Keratinocyte (primary cell): ENCODE measurements around the gene NRBF2. TPM values are rescaled to one million over a fixed set of nuclear protein-coding genes. Genes with fewer than 3 reads are reported as not detected.

ENCODE experiments used
- DNase-seq: peaks from one replicate; pipeline ENCODE4 v3.0.0-alpha.2; 2011; ENCODE audit warnings: low read depth, missing footprints, low spot score
- FAIRE-seq: peaks from 2 replicates; lab custom pipeline; 2011; peaks lifted over from hg19 to GRCh38; lab: Jason Lieb, UNC
- H2AFZ ChIP-seq: 2 replicates; pipeline ENCODE4 v1.6.0; 2012; ENCODE audit warnings: low read length, control low read depth, inconsistent platforms; ENCODE audit not compliant: control insufficient read depth
- H3K27ac ChIP-seq: 2 replicates; pipeline ENCODE4 v1.5.1; 2011; ENCODE audit warnings: low read length; ENCODE audit not compliant: control insufficient read depth, insufficient read depth
- H3K27me3 ChIP-seq: 3 replicates; pipeline ENCODE4 v1.6.0; 2011; ENCODE audit warnings: low read length; ENCODE audit not compliant: control insufficient read depth, insufficient read depth; ENCODE audit errors: extremely low read depth
- H3K36me3 ChIP-seq, 2 experiments: 2 replicates in 1 of 2; 3 replicates in 1 of 2; pipeline ENCODE4 v1.5.1; 2011; ENCODE audit warnings: low read length in 2 of 2, mild to moderate bottlenecking in 1 of 2; ENCODE audit not compliant: control insufficient read depth in 2 of 2, insufficient read depth in 2 of 2; ENCODE audit errors: extremely low read depth in 1 of 2
- H3K4me1 ChIP-seq: 3 replicates; pipeline ENCODE4 v1.5.1; 2011; ENCODE audit warnings: low read length; ENCODE audit not compliant: control insufficient read depth, insufficient read depth; ENCODE audit errors: extremely low read depth
- H3K4me2 ChIP-seq: 3 replicates; pipeline ENCODE4 v1.6.0; 2011; ENCODE audit warnings: low read depth, low read length; ENCODE audit not compliant: control insufficient read depth, insufficient read depth; ENCODE audit errors: extremely low read depth
- H3K4me3 ChIP-seq, 3 experiments: fragments of 200-600 bp in 1 of 3; sonication (generic) in 1 of 3; 2 replicates in 2 of 3; 3 replicates in 1 of 3; pipeline ENCODE4 v1.5.1; 2011 to 2016; ENCODE audit warnings: low read length in 3 of 3, mild to moderate bottlenecking in 3 of 3, control low read depth in 2 of 3, inconsistent platforms in 1 of 3, low read depth in 1 of 3, mixed read lengths in 1 of 3, mixed run types in 1 of 3, moderate library complexity in 1 of 3; ENCODE audit not compliant: control insufficient read depth in 2 of 3, insufficient read depth in 2 of 3; ENCODE audit errors: extremely low read depth in 1 of 3
- H3K79me2 ChIP-seq: 2 replicates; pipeline ENCODE4 v1.6.0; 2012; ENCODE audit warnings: low read length; ENCODE audit not compliant: control insufficient read depth, insufficient read depth
- H3K9ac ChIP-seq: 3 replicates; pipeline ENCODE4 v1.6.0; 2011; ENCODE audit warnings: low read length; ENCODE audit not compliant: control insufficient read depth, insufficient read depth; ENCODE audit errors: extremely low read depth
- H3K9me1 ChIP-seq: 3 replicates; pipeline ENCODE4 v1.6.0; 2011; ENCODE audit warnings: low read length; ENCODE audit not compliant: control insufficient read depth, insufficient read depth; ENCODE audit errors: extremely low read depth
- H3K9me3 ChIP-seq: 2 replicates; pipeline ENCODE4 v1.5.1; 2012; ENCODE audit warnings: low read depth, low read length; ENCODE audit not compliant: control insufficient read depth
- H4K20me1 ChIP-seq: 3 replicates; pipeline ENCODE4 v1.6.0; 2011; ENCODE audit warnings: low read length; ENCODE audit not compliant: control insufficient read depth, insufficient read depth; ENCODE audit errors: extremely low read depth
- EZH2 ChIP-seq: IDR thresholded peaks from one replicate; pipeline ENCODE4 v1.6.1; 2012; ENCODE audit warnings: inconsistent platforms, mild to moderate bottlenecking, low read length, moderate library complexity
- dilution Hi-C: fragments of 300-500 bp; cut with MboI; formaldehyde crosslinking; loops from one replicate; pipeline ENCODE4 v1.7.0; 2020; ENCODE audit warnings: low sequenced_read_pairs; ENCODE audit not compliant: extremely low pct_ligation_motif_present
- polyA plus RNA-seq, 5 experiments: library from polyadenylated mRNA; depleted of rRNA in 3 of 5; stranded (reverse) in 3 of 5; stranded (forward) in 1 of 5; unstranded in 1 of 5; fragments of >200 nt; gene quantifications; 1 replicate in 1 of 5; 2 replicates in 3 of 5; 3 replicates in 1 of 5; pipeline versions ENCODE4 v1.2.1 to v1.2.3, GENCODE V29; 2011 to 2012; ENCODE audit warnings: missing spikeins in 2 of 5, low read depth in 1 of 5, low replicate concordance in 1 of 5
- TF ChIP-seq, protein P1 (sequence below), 3 experiments: IDR thresholded peaks in 1 of 3; conservative IDR thresholded peaks in 1 of 3; optimal IDR thresholded peaks in 1 of 3; 2 replicates in 2 of 3; 3 replicates in 1 of 3; pipeline versions ENCODE3 to v1.5.1; 2011; ENCODE audit warnings: low read length in 3 of 3, mild to moderate bottlenecking in 3 of 3, moderate library complexity in 2 of 3, control low read depth in 1 of 3, inconsistent platforms in 1 of 3; ENCODE audit not compliant: insufficient read depth in 2 of 3; ENCODE audit errors: extremely low read depth in 1 of 3

The NRBF2 gene
- polyA plus RNA-seq, 1 donor (not counting 4 experiments of a cell fraction or from before 2014, with no cell fraction given): 31.1 TPM

DNA sequence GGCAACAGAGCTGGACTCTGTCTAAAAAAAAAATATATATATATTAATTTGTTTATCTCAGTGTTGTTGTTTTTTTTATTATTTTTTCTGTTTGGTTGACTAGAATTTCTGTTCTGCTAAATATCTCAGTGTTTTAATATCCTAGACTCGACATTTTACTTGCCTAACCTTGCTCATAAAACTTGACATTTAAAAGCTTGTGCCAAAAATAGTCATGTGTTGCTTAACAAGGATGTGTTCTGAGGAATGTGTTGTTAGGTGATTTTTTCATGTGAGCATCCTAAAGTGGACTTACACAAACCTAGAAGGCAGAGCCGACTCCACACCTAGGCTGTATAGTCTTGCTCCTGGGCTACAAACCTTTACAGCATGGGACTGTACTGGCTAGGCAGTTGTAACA, 23.1 kb downstream of the NRBF2 start:
- Histone ChIP-seq H3K27me3 (no peaks in the 10 kb centered on the region), H3K36me3 (peaks cover 0 to 6% of the 10 kb centered on the region in 2 experiments), H3K4me1 (no peaks in the 10 kb centered on the region), H3K9me3 (no peaks in the 10 kb centered on the region), H3K4me3 (no peak overlapping the region), H3K9me1 (no peaks in the 10 kb centered on the region), H3K4me2 (no peak overlapping the region), H3K27ac (no peak overlapping the region), H2AFZ (no peak overlapping the region), H3K9ac (no peak overlapping the region), H4K20me1 (no peaks in the 10 kb centered on the region), H3K79me2 (peaks cover 1% of the 10 kb centered on the region)
- FAIRE-seq (no peak), DNase-seq (no peak)
- dilution Hi-C loops: no loop called here
- TF ChIP-seq, protein P1, sequence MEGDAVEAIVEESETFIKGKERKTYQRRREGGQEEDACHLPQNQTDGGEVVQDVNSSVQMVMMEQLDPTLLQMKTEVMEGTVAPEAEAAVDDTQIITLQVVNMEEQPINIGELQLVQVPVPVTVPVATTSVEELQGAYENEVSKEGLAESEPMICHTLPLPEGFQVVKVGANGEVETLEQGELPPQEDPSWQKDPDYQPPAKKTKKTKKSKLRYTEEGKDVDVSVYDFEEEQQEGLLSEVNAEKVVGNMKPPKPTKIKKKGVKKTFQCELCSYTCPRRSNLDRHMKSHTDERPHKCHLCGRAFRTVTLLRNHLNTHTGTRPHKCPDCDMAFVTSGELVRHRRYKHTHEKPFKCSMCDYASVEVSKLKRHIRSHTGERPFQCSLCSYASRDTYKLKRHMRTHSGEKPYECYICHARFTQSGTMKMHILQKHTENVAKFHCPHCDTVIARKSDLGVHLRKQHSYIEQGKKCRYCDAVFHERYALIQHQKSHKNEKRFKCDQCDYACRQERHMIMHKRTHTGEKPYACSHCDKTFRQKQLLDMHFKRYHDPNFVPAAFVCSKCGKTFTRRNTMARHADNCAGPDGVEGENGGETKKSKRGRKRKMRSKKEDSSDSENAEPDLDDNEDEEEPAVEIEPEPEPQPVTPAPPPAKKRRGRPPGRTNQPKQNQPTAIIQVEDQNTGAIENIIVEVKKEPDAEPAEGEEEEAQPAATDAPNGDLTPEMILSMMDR (optimal IDR thresholded peaks at IDR 0.05 in 1 of 3, IDR thresholded peaks at IDR 0.05 in 1 of 3, conservative IDR thresholded peaks at IDR 0.05 in 1 of 3; ENCODE audit: extremely low read depth in 1 of 3, insufficient read depth in 2 of 3, low read length in 3 of 3): no peak
- no peak for TF ChIP-seq EZH2

DNA sequence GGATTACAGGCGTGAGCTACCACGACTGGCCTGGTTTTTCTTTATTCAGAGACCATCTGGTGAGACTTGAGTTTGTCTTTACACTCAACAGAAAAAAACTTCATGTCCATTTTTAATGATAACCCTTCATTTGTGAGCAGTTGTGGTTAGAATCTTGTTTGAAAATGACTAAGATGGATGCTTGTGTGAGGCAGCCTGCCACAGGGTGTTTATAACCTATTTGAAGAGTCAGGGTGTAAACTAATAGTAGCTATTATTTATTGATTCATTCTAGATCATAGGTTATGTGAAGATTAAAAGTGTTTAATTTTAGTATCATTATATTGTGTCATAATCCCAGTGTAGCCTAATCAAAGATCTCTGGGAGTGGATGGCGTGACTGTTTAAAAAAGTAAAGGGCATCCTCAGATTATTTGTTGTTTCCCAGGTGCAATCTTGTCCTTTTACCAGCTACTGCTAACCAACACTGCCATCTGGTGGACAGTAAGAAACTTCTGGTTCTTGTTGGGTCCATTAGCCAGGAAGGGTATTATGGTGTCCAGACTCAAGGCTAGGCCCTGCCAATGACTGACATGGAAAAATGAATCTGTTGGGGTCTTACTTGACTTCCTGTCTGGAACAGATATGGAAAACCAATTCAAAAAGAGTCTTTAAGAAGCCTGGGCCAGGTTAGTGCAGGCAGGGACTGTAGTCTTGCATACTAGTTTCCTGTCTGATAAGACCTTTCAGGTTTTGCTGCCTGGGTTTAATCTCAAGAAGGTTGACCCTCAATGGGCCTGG, 24.9 kb downstream of the NRBF2 start:
- H3K79me2 ChIP-seq: peaks cover 1% of the 10 kb centered on the region
- TF ChIP-seq, protein P1 (optimal IDR thresholded peaks at IDR 0.05 in 1 of 3, IDR thresholded peaks at IDR 0.05 in 1 of 3, conservative IDR thresholded peaks at IDR 0.05 in 1 of 3; ENCODE audit: extremely low read depth in 1 of 3, insufficient read depth in 2 of 3, low read length in 3 of 3): peak; percentile 63 to 77 (median 73)
- TF ChIP-seq EZH2: no peak
- H3K9me3 ChIP-seq: no peaks in the 10 kb centered on the region
- H4K20me1 ChIP-seq: no peaks in the 10 kb centered on the region
- FAIRE-seq: peak; percentile 82
- DNase-seq: peak; percentile 68
- H3K27ac ChIP-seq: no peak overlapping the region
- H3K9ac ChIP-seq: no peak overlapping the region
- no peak overlapping the region for H3K4me3 ChIP-seq
- dilution Hi-C loops: no loop called here
- H3K9me1 ChIP-seq: no peaks in the 10 kb centered on the region
- no peaks in the 10 kb centered on the region for H3K36me3 ChIP-seq
- H2AFZ ChIP-seq: no peak overlapping the region
- no peak overlapping the region for H3K4me2 ChIP-seq
- no peaks in the 10 kb centered on the region for H3K27me3 ChIP-seq
- no peaks in the 10 kb centered on the region for H3K4me1 ChIP-seq
